Spleen (tissue), 11 donors: ENCODE results near the gene CCDC106. TPM values are rescaled to one million over a fixed set of nuclear protein-coding genes. Genes with fewer than 3 reads are reported as not detected.
A peak's percentile ranks its signal among the peaks of the same experiment; 100 is the strongest.

Experiments
- DNase-seq: peaks from one replicate; pipeline ENCODE4 v3.0.0-alpha.2; 2020
- H3K27ac ChIP-seq, 8 donors: fragments of 200-600 bp; sonication (generic) in 7 of 8; 1 replicate in 4 of 8; 2 replicates in 4 of 8; pipeline versions ENCODE4 v1.5.0 to v1.8.0; 2016 to 2021; ENCODE audit warnings: inconsistent platforms in 4 of 8, mild to moderate bottlenecking in 4 of 8, moderate library complexity in 1 of 8
- H3K27me3 ChIP-seq, 7 donors: fragments of 200-600 bp; sonication (generic) in 6 of 7; replicated peaks in 1 of 7; 1 replicate in 4 of 7; 2 replicates in 3 of 7; pipeline versions ENCODE4 v1.5.0 to v1.8.0; 2016 to 2021; ENCODE audit warnings: inconsistent platforms in 3 of 7, mild to moderate bottlenecking in 1 of 7
- H3K36me3 ChIP-seq, 6 donors: fragments of 200-600 bp; sonication (generic) in 5 of 6; 1 replicate in 4 of 6; 2 replicates in 2 of 6; pipeline versions ENCODE4 v1.5.0 to v1.8.0; 2016 to 2021; ENCODE audit warnings: inconsistent platforms in 2 of 6
- H3K4me1 ChIP-seq, 6 donors: fragments of 200-600 bp; sonication (generic) in 5 of 6; 1 replicate in 3 of 6; 2 replicates in 3 of 6; pipeline versions ENCODE4 v1.5.0 to v1.8.0; 2016 to 2021; ENCODE audit warnings: inconsistent platforms in 3 of 6
- H3K4me3 ChIP-seq, 8 donors: fragments of 200-600 bp; sonication (generic) in 7 of 8; 1 replicate in 4 of 8; 2 replicates in 4 of 8; pipeline versions ENCODE4 v1.5.0 to v1.8.0; 2016 to 2021; ENCODE audit warnings: inconsistent platforms in 4 of 8, mild to moderate bottlenecking in 4 of 8, moderate library complexity in 2 of 8
- H3K9me3 ChIP-seq, 8 donors: fragments of 200-600 bp; sonication (generic) in 7 of 8; 1 replicate in 4 of 8; 2 replicates in 4 of 8; pipeline versions ENCODE4 v1.5.0 to v1.8.0; 2016 to 2021; ENCODE audit warnings: inconsistent platforms in 4 of 8
- CTCF ChIP-seq, 11 experiments: fragments of 200-600 bp in 7 of 11; fragments of 450-650 bp in 4 of 11; sonication (generic) in 4 of 11; IDR thresholded peaks in 8 of 11; conservative IDR thresholded peaks in 3 of 11; 1 replicate in 7 of 11; 2 replicates in 4 of 11; pipeline versions ENCODE4 v1.4.0 to v1.8.0; 2016 to 2021; ENCODE audit warnings: antibody characterized with exemption in 11 of 11, inconsistent platforms in 4 of 11, mild to moderate bottlenecking in 1 of 11
- POLR2A ChIP-seq, 3 donors: fragments of 450-650 bp; IDR thresholded peaks; one replicate each; pipeline ENCODE4 v1.5.1; 2017; ENCODE audit warnings: antibody characterized with exemption in 3 of 3, mild to moderate bottlenecking in 1 of 3
- POLR2AphosphoS5 ChIP-seq, 3 donors: sonication (generic); formaldehyde crosslinking; IDR thresholded peaks; one replicate each; pipeline ENCODE4 v1.5.1; 2017; ENCODE audit warnings: antibody characterized with exemption in 3 of 3
- WGBS, 5 donors: extraction: QIAGEN DNeasy Blood & Tissue Kit in 3 of 5; methylation state at CpG; one replicate each; pipeline versions ENCODE4 v1.1.5 to v1.1.7; 2013 to 2018; 5-methylcytosine and 5-hydroxymethylcytosine counted together
- intact Hi-C: fragments of 100-400 bp; cut with DNase I; formaldehyde crosslinking; loops from one replicate; pipeline ENCODE4 v1.15.0; 2023; ENCODE audit warnings: low total_unique reads
- polyA plus RNA-seq, 3 donors: library from polyadenylated mRNA; stranded (reverse); fragments of 200-250 nt; gene quantifications; one replicate each; pipeline ENCODE4 v1.2.1, GENCODE V29; 2013
- total RNA-seq, 7 donors: library from RNA; depleted of rRNA in 3 of 7; stranded (reverse); fragments of >200 nt in 3 of 7; fragmentation: NEBNext Ultra II Directional in 4 of 7; extraction: Animal tissue kit (Norgen Biotek cat#: 25700) in 4 of 7; gene quantifications; one replicate each; pipeline versions ENCODE4 v1.1.0 to v1.2.1, GENCODE V29; 2016 to 2021
- donor health status: healthy with polysubstance abuse.
- donor health status: DM: no; HTN: no; CAD: no; lungs with moderate emphysema.
- donor health status: DM: no; HTN: no; CAD: no.
- donor health status: Bipolar disorder and iron deficiency.
- donor health status: healthy.
- donor health status: DM: no; HTN: no; CAD: no.
- donor health status: DM: yes; HTN: yes; CAD: no.

CCDC106 gene
- total and polyA plus RNA-seq, 10 donors, result 11.9 to 40.1 (median 18.6) TPM

DNA sequence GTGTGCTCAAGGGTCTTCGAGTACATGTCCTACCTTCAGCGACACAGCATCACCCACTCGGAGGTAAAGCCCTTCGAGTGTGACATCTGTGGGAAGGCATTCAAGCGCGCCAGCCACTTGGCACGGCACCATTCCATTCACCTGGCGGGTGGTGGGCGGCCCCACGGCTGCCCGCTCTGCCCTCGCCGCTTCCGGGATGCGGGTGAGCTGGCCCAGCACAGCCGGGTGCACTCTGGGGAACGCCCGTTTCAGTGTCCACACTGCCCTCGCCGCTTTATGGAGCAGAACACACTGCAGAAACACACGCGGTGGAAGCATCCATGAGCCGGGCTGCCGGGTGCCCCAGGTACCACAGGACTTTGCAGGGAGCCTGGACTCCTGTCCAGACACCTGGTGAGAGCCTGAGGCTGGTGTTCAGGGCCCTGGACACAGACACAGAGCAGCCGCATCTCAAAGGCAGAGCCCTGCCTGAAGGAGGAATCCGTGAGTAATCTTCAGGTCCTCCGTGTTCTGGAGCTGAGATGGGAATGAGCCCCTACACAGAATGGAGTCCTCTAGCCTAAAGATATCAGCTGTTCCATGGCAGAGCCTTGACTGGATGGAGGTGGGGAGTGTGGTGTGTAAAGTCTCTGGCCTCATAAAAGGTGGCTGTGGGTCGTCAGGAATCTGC lies 3.0 kb upstream of the CCDC106 start:
- DNase-seq, result no peak
- intact Hi-C loops, result no loop called here
- peak overlapping the region in 4 of 8 donors; percentile 73 to 96 (median 82) for H3K4me3 ChIP-seq
- peaks cover 42 to 100% (median 90%) of the 10 kb centered on the region in 6 donors for H3K4me1 ChIP-seq
- peaks cover 0 to 21% (median 0%) of the 10 kb centered on the region in 7 donors for H3K27me3 ChIP-seq
- 78 to 89% (median 84%) methylated on average over 24 to 28 of the region's 28 CpGs for WGBS, 5 donors
- H3K9me3 ChIP-seq, result no peaks in the 10 kb centered on the region
- peaks cover 0 to 19% (median 13%) of the 10 kb centered on the region in 6 donors for H3K36me3 ChIP-seq
- TF ChIP-seq POLR2AphosphoS5 (IDR thresholded peaks at IDR 0.05) (peak in 2 of 3 donors; percentile 58 to 71), CTCF (IDR thresholded peaks at IDR 0.05 in 8 of 11, conservative IDR thresholded peaks at IDR 0.05 in 3 of 11) (no peak)
- H3K27ac ChIP-seq, result peak overlapping the region in 3 of 8 donors; percentile 92 to 94 (median 94)

GRCh38 chr19:55645512-55645881 lies 2.5 kb upstream of the CCDC106 start:
- Histone ChIP-seq H3K27me3 (peaks cover 0 to 21% (median 0%) of the 10 kb centered on the region in 7 donors), H3K27ac (peak overlapping the region in 2 of 8 donors; percentile 94), H3K36me3 (peaks cover 0 to 24% (median 13%) of the 10 kb centered on the region in 6 donors), H3K4me1 (peaks cover 37 to 100% (median 87%) of the 10 kb centered on the region in 6 donors), H3K9me3 (no peaks in the 10 kb centered on the region), H3K4me3 (peak overlapping the region in 1 of 8 donors; percentile 82)
- intact Hi-C loops, result no loop called here
- TF ChIP-seq POLR2AphosphoS5 (IDR thresholded peaks at IDR 0.05) (no peak), POLR2A (IDR thresholded peaks at IDR 0.05) (no peak), CTCF (IDR thresholded peaks at IDR 0.05 in 8 of 11, conservative IDR thresholded peaks at IDR 0.05 in 3 of 11) (no peak)
- WGBS, 5 donors, result 63 to 92% (median 83%) methylated on average over 5 of the region's 5 CpGs
- no peak for DNase-seq

DNA sequence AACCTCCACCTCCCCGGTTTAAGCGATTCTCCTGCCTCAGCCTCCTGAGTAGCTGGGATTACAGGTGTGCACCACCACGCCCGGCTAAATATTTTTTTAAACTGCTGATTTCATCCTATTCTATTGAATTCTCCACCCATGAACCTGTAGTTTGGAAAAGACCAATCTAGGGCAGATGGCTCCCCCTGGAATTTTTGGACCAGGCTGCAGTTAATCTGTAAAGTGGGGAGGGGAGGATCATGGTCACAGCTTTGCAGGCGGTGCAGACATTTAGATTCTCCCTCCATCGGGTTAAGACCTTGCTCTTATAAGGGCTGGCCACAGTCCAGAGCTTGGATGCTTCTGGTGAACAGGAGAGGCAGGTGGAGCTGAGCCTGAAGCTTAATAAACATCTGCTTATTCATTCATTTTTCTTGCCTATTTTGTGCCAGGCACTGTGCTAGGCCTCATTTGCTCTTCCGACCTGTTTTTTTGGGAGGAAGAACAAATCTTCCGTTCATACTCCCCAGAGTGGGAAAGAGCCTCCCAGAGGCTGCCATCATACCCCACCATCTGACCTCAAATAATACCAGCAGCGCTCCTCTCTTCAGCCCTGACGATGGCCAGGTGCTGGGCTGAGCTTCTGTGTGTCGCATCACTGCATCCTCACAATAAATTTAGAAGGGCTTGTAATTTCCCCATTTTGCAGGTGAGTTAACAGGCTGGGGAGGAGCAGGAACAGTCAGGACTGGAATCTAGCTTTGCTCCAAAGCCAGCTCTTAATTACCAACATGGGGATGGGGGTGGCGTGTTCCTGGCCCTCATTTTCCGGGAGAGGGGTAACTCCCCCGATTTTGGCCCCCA lies 902 bp upstream of the CCDC106 start:
- Histone ChIP-seq H3K4me3 (peak overlapping the region; percentile 51 to 97 (median 81)), H3K27ac (peak overlapping the region; percentile 82 to 94 (median 90)), H3K9me3 (no peaks in the 10 kb centered on the region), H3K4me1 (peaks cover 36 to 93% (median 72%) of the 10 kb centered on the region in 6 donors), H3K36me3 (peaks cover 0 to 39% (median 13%) of the 10 kb centered on the region in 6 donors), H3K27me3 (peaks cover 0 to 19% (median 0%) of the 10 kb centered on the region in 7 donors)
- WGBS, 5 donors, result 47 to 54% (median 50%) methylated on average over 12 to 14 of the region's 14 CpGs
- intact Hi-C loops, result no loop called here
- peak in 1 of 3 donors; percentile 32 for TF ChIP-seq POLR2A (IDR thresholded peaks at IDR 0.05)
- peak in 1 of 3 donors; percentile 51 for TF ChIP-seq POLR2AphosphoS5 (IDR thresholded peaks at IDR 0.05)
- TF ChIP-seq CTCF (IDR thresholded peaks at IDR 0.05 in 8 of 11, conservative IDR thresholded peaks at IDR 0.05 in 3 of 11), result no peak
- DNase-seq, result no peak
